Ishikawa (cell line): Measurements from ENCODE around the gene REEP3.

ENCODE experiments used
- CEBPB ChIP-seq: IDR thresholded peaks from 2 replicates; pipeline ENCODE4 v1.6.1; 2012
- CREB1 ChIP-seq: IDR thresholded peaks from 2 replicates; pipeline ENCODE4 v1.6.1; 2012; ENCODE audit warnings: low read depth
- EGR1 ChIP-seq: IDR thresholded peaks from 2 replicates; pipeline ENCODE4 v1.6.1; 2012
- EP300 ChIP-seq: IDR thresholded peaks from 2 replicates; pipeline ENCODE4 v1.6.1; 2012; ENCODE audit warnings: borderline replicate concordance
- FOXM1 ChIP-seq: IDR thresholded peaks from 2 replicates; pipeline ENCODE4 v1.6.1; 2012; ENCODE audit warnings: low read depth, borderline replicate concordance
- NFIC ChIP-seq: IDR thresholded peaks from 2 replicates; pipeline ENCODE4 v1.6.1; 2012
- RAD21 ChIP-seq: IDR thresholded peaks from 2 replicates; pipeline ENCODE4 v1.6.1; 2012; ENCODE audit warnings: low read depth
- TAF1 ChIP-seq: IDR thresholded peaks from 2 replicates; pipeline ENCODE4 v1.6.1; 2012; ENCODE audit warnings: low read depth, mild to moderate bottlenecking
- TCF12 ChIP-seq: IDR thresholded peaks from 2 replicates; pipeline ENCODE4 v1.6.1; 2012; ENCODE audit warnings: low read depth
- TEAD4 ChIP-seq: IDR thresholded peaks from 2 replicates; pipeline ENCODE4 v1.6.1; 2012
- YY1 ChIP-seq: IDR thresholded peaks from 2 replicates; pipeline ENCODE4 v1.6.1; 2012; ENCODE audit warnings: low read depth
- ZBTB7A ChIP-seq: IDR thresholded peaks from 2 replicates; pipeline ENCODE4 v1.6.1; 2012; ENCODE audit warnings: low read depth
- TF ChIP-seq, protein P1 (sequence below): IDR thresholded peaks from 2 replicates; pipeline ENCODE4 v1.6.1; 2012; ENCODE audit warnings: low read depth, mild to moderate bottlenecking
- TF ChIP-seq, protein P2 (sequence below): IDR thresholded peaks from 2 replicates; pipeline ENCODE4 v1.6.1; 2012
- TF ChIP-seq, protein P3 (sequence below): IDR thresholded peaks from 2 replicates; pipeline ENCODE4 v1.6.1; 2012

The REEP3 gene

DNA sequence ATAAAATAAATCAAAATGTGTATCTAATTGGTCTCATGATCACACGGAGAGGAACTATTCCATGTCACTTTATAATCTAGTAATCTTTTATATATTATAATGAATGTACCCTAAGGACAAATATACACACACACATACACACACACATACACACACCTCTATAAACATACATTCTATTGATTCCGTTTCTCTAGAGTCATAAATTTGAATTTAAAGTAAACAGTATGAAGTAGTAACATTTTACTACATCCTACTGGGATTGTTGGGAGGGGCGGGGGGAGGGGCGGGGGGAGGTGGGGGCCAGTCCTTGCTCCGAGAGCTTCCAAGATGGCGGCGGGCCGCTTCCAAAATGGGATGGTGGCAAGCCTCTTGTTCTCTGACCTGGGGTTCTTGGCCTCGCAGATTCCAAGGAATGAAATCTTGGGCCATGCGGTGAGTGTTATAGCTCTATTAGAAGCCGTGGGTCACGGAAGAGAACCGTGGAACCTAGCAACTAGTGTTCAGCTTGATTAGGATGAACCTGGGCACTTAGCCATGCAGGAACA lies 143.2 kb downstream of the REEP3 start:
- no peak for TF ChIP-seq FOXM1
- TF ChIP-seq TCF12, result no peak
- no peak for TF ChIP-seq ZBTB7A
- no peak for TF ChIP-seq EGR1
- no peak for TF ChIP-seq NFIC
- no peak for TF ChIP-seq CREB1

DNA sequence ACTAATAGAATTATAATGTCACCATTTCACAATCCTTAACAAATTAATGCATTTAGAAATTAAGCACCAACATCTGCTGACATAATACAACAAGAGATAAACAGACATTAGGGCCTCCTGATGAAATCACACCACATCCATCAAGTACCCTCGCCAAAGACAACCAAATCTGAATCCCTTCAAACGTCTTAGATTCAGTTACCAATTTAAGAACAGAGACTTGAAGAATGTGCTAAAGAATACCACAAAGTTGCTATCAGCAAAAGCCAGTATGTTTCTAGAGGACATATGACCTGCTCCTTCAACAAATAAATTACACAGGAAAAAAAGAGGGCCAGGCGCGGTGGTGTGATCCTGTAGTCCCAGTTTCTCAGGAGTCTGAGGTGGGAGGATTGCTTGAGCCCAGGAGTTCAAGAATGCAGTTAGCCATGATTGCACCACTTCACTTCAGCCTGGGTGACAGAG lies 144.5 kb downstream of the REEP3 start:
- TF ChIP-seq EGR1, result no peak
- no peak for TF ChIP-seq CEBPB
- no peak for TF ChIP-seq YY1
- TF ChIP-seq NFIC, result no peak
- no peak for TF ChIP-seq CREB1
- TF ChIP-seq, protein P1, sequence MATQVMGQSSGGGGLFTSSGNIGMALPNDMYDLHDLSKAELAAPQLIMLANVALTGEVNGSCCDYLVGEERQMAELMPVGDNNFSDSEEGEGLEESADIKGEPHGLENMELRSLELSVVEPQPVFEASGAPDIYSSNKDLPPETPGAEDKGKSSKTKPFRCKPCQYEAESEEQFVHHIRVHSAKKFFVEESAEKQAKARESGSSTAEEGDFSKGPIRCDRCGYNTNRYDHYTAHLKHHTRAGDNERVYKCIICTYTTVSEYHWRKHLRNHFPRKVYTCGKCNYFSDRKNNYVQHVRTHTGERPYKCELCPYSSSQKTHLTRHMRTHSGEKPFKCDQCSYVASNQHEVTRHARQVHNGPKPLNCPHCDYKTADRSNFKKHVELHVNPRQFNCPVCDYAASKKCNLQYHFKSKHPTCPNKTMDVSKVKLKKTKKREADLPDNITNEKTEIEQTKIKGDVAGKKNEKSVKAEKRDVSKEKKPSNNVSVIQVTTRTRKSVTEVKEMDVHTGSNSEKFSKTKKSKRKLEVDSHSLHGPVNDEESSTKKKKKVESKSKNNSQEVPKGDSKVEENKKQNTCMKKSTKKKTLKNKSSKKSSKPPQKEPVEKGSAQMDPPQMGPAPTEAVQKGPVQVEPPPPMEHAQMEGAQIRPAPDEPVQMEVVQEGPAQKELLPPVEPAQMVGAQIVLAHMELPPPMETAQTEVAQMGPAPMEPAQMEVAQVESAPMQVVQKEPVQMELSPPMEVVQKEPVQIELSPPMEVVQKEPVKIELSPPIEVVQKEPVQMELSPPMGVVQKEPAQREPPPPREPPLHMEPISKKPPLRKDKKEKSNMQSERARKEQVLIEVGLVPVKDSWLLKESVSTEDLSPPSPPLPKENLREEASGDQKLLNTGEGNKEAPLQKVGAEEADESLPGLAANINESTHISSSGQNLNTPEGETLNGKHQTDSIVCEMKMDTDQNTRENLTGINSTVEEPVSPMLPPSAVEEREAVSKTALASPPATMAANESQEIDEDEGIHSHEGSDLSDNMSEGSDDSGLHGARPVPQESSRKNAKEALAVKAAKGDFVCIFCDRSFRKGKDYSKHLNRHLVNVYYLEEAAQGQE, result no peak
- TF ChIP-seq TAF1, result no peak
- TF ChIP-seq ZBTB7A, result no peak
- TF ChIP-seq TEAD4, result no peak
- TF ChIP-seq RAD21, result no peak
- TF ChIP-seq, protein P2, sequence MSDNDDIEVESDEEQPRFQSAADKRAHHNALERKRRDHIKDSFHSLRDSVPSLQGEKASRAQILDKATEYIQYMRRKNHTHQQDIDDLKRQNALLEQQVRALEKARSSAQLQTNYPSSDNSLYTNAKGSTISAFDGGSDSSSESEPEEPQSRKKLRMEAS, result no peak
- TF ChIP-seq EP300, result no peak
- TF ChIP-seq TCF12, result no peak
- TF ChIP-seq, protein P3, sequence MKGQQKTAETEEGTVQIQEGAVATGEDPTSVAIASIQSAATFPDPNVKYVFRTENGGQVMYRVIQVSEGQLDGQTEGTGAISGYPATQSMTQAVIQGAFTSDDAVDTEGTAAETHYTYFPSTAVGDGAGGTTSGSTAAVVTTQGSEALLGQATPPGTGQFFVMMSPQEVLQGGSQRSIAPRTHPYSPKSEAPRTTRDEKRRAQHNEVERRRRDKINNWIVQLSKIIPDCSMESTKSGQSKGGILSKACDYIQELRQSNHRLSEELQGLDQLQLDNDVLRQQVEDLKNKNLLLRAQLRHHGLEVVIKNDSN, result no peak

DNA sequence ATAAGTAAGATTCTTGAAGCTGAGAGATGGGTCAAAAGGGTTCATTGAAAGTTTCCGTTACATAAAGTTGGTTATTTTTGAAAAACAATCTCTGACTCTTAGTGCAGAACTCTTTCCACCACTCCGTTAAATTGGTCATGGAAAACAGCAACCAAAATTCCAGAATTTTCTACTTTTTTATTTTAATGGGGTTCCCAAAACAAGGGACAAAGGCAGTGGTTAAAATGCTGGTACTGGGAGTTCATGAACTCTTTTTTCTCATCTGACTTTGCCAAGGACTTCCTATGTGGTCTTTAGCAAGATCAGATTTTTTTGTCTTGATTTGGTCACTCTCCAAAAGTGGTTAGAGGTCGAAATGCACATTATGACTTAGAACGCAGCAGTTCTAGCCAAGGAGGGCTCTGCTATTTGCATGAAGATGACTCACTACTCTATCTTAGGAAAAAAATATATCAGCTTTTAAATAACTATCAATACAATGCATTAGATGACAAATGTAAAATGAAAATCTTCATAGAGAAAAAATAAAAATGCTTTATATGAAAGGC lies 145.7 kb downstream of the REEP3 start:
- TF ChIP-seq, protein P3, result no peak
- TF ChIP-seq, protein P2, result no peak

DNA sequence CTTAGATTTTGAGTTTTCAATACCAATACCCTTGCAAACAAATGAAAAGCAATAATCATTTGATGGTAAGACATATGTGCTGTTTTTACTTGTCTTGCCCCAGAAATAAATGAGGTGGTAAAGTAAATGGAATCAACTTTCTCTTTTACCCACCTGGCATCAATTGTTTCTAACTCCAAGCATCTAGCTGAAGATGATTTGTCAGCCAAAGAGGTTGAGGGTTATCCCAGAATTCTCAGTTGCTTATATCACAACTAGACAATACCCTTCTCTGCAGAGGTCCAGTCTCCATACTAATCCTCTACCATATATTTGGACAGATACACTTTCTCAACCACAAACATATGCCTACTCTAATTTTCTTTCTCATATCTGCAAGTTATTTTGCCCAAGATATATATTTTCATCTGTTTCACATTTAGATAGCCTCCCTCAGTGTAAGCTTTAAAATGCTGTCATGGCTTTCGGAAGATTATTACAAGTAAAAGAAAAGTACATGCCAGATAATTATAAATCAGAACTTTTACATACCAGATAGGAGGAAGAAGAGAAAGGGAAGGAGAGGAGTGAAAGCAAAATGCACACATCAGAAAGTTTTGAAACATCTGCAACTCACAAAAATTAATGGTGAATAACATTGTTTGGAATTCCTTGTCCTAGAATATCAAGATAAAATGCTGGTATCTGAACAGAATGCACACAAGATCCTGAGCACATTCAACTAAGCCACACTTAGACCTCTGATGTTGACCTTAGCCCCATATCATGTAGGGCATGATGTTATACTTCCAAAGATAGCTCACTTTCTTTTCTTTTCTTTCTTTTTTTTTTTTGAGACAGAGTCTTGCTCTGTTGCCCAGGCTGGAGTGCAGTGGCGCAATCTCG lies 146.6 kb downstream of the REEP3 start:
- TF ChIP-seq TEAD4 (no peak), CREB1 (no peak), YY1 (no peak), CEBPB (no peak), ZBTB7A (no peak)
- TF ChIP-seq, protein P2, result no peak

DNA sequence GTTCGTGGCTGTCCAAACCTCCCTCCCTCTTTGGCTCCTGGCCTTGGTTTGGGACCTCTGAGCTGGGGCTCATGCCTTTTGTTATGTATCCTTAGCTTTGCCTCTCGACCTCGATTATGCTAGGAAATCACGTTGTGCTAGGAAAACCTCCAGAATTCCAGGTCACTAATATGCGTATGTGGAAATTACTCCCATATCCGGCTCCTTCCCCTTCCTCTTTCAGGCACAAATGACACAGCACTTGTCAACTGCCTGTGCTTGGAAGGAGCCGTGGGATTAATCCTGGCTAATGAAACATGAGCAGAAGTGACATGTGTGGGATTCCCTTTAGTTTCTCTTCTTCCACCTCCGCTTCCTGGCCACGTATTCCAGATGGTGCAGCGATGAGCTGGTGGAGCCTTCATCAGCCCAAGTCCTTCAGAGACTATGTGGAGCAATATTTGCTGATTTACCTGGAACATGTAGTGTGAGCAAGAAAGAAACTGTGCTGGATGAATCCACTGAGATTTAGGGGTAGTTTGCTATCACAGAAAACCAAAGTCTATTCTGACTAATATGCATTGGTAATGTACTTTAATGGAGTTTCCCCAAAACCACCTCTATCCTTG lies 149.2 kb downstream of the REEP3 start:
- TF ChIP-seq NFIC, result no peak

DNA sequence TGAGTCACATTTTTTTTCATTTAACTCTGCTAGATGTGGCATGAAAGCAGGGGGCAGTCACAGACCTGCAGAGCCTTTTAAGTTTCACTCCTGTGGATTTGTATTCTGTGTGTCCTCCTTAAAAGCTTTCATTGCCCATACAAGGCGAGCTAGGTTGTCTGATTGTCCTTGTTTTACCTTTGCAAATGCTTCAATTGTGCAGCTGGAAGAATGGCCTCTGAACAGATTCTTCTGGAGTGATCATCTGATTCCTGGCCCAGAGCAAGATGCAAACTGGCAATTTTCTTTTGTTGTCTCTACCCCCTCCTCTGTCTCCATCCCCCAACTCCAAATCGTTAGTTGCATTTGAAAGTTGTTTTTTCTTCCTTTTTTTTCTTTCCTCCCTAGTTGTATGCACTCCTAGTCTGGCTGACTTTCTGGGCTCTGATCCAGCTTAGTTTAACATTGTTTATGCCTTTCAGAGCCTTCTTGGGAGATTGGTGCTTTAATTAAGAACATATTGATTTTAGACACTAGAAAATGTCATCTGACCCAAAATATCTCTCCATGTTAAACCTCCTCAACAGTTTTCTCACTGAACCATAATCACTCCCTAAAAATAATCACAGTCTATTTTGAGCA lies 150.2 kb downstream of the REEP3 start:
- TF ChIP-seq RAD21 (0 out of 2 replicates have a peak, but pooled peaks have one; percentile 4), EGR1 (no peak)
- TF ChIP-seq, protein P2, result no peak

DNA sequence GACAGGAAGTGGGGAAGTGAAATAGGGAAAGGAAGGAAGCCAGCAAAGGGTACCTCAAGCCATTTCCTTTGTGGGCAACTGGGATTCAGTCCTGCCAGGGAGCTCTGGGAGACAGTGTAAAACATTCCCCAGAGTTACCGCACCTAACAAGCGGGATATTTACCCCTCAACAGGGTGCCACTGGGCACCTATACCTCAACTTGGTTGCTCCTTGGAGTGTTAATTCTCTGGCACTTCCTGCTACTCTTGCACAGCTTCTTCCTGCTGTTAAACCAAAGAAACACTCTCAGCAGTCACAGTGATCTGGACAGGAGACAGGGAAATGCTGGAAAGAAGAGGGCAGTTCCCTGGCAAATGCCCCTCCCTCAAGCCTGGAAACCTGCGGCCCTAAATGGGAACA lies 151.3 kb downstream of the REEP3 start:
- TF ChIP-seq, protein P1, result no peak
- TF ChIP-seq TAF1 (no peak), FOXM1 (no peak), CREB1 (no peak), EP300 (no peak), ZBTB7A (no peak), NFIC (no peak), EGR1 (no peak), YY1 (no peak)
